Lower leg skin (tissue), 3 donors: ENCODE results near the gene GJD3.

Experiments
- CTCF ChIP-seq, 3 donors: fragments of 450-650 bp; IDR thresholded peaks; one replicate each; pipeline ENCODE4 v1.5.1; 2016; ENCODE audit warnings: antibody characterized with exemption in 3 of 3, mild to moderate bottlenecking in 3 of 3, moderate library complexity in 2 of 3
- POLR2A ChIP-seq, 2 donors: fragments of 450-650 bp; IDR thresholded peaks; one replicate each; pipeline ENCODE4 v1.6.1; 2016 to 2017; ENCODE audit warnings: antibody characterized with exemption in 2 of 2, mild to moderate bottlenecking in 1 of 2, moderate library complexity in 1 of 2

- no peak for TF ChIP-seq CTCF (IDR thresholded peaks at IDR 0.05)
- no peak for TF ChIP-seq POLR2A (IDR thresholded peaks at IDR 0.05)
Measured at GRCh38 chr17:40373324-40373723, 8.8 kb upstream of the GJD3 start.
